ENCODE results near the gene ST6GALNAC2.
A peak's percentile ranks its signal among the peaks of the same experiment; 100 is the strongest.

The ST6GALNAC2 gene

GRCh38 chr17:76599694-76600460, 14.2 kb upstream of the ST6GALNAC2 start:
- DNase-seq = no peak

- DNase-seq = no peak
Measured at GRCh38 chr17:76598004-76598439, 12.4 kb upstream of the ST6GALNAC2 start.

- DNase-seq = peak; percentile 62 to 85
Measured at GRCh38 chr17:76597156-76598003, 11.7 kb upstream of the ST6GALNAC2 start.

- no peak for DNase-seq
Measured at GRCh38 chr17:76594690-76595089, 9.0 kb upstream of the ST6GALNAC2 start.

GRCh38 chr17:76593959-76594358, 8.3 kb upstream of the ST6GALNAC2 start:
- DNase-seq = no peak

- peak in 1 of 2 experiments; percentile 14 for DNase-seq
Measured at GRCh38 chr17:76593384-76593826, 7.7 kb upstream of the ST6GALNAC2 start.

- no peak for DNase-seq
Measured at GRCh38 chr17:76588182-76588581, 2.5 kb upstream of the ST6GALNAC2 start.

GRCh38 chr17:76586741-76587487, 1.3 kb upstream of the ST6GALNAC2 start:
- peak; percentile 89 to 92 for DNase-seq

- DNase-seq = no peak
Measured at GRCh38 chr17:76585033-76585648, 519 bp downstream of the ST6GALNAC2 start.

GRCh38 chr17:76584427-76585032, 1.1 kb downstream of the ST6GALNAC2 start:
- peak in 1 of 2 experiments; percentile 30 for DNase-seq

GRCh38 chr17:76582660-76583059, 3.0 kb downstream of the ST6GALNAC2 start:
- DNase-seq = no peak

GRCh38 chr17:76581515-76581914, 4.1 kb downstream of the ST6GALNAC2 start:
- no peak for DNase-seq

GRCh38 chr17:76579281-76579680, 6.4 kb downstream of the ST6GALNAC2 start:
- DNase-seq = no peak

- no peak for DNase-seq
Measured at GRCh38 chr17:76578376-76578775, 7.3 kb downstream of the ST6GALNAC2 start.

- no peak for DNase-seq
Measured at GRCh38 chr17:76577876-76578275, 7.8 kb downstream of the ST6GALNAC2 start.

- no peak for DNase-seq
Measured at GRCh38 chr17:76576189-76576588, 9.5 kb downstream of the ST6GALNAC2 start.

GRCh38 chr17:76575570-76575969, 10.1 kb downstream of the ST6GALNAC2 start:
- no peak for DNase-seq

GRCh38 chr17:76574166-76574565, 11.5 kb downstream of the ST6GALNAC2 start:
- DNase-seq = no peak

- no peak for DNase-seq
Measured at GRCh38 chr17:76573096-76573495, 12.6 kb downstream of the ST6GALNAC2 start.

- DNase-seq = no peak
Measured at GRCh38 chr17:76572201-76572910, 13.3 kb downstream of the ST6GALNAC2 start.

- no peak for DNase-seq
Measured at GRCh38 chr17:76570877-76571471, 14.7 kb downstream of the ST6GALNAC2 start.
